ENCODE data around the gene ANKS1B. TPM values are rescaled to one million over a fixed set of nuclear protein-coding genes. Genes with fewer than 3 reads are reported as not detected.

Gene ANKS1B
- total and polyA plus RNA-seq, 10 of the 15 experiments (the other 5 are each of a cell fraction or from before 2014, with no cell fraction given) = 0.16 to 1.3 (median 0.82) TPM; not detected in 7

DNA sequence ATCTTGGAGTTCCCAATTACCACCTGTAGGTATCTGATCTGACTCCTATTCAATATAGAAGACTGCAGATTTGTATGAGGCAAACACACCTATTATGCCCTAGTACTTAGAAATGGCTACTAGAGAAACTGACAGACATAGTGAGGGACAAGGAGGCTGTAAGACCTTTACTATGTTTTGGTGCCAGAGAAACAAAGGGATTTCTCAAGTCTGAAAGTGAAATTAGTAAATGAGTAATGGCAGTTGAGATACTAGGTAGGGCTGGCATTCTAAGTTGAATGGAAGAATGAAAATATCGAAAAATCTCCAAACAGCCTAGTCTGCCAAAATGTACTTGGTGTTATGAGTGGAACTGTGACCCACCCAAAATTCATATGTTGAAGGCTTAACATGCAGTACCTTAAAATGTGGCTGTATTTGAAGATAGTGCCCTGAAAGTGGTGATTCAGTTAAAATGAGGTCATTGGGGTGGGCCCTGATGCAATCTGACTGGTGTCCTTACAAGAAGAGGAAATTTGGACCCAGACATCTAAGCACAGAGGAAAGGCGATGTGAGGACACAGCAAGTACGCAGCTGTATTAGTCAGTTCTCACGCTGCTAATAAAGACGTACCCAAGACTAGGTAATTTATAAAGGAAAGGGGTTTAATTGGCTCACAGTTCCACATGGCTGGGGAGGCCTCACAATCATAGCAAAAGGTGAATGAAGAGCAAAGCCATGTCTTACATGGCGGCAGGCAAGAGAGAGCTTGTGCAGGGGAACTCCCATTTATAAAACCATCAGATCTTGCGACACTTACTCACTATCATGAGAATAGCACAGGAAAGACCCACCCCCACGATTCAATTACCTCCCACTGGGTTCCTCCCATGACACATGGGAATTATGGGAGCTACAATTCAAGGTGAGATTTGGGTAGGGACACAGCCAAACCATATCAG, 1212.7 kb downstream of the ANKS1B start:
- SMC1A ChIA-PET (ENCODE audit: uncharacterized antibody, unreplicated experiment) = interaction anchor here (1.4 kb wide), 1 partner anchor 10 kb away, joined by 3 read pairs; no protein-coding TSS in a partner anchor
- no peak for DNase-seq (ENCODE audit: low read depth, low spot score)
- WGBS (ENCODE audit: insufficient coverage, insufficient replicate concordance, low lambda C conversion rate, missing lambda C conversion rate) = 65% methylated on average over 8 of the region's 8 CpGs
- no peaks in the 10 kb centered on the region for H3K4me1 ChIP-seq (ENCODE audit: control insufficient read depth, insufficient read depth, low read length)
- RAD21 ChIA-PET (ENCODE audit: unreplicated experiment) = no interaction called here
- in situ Hi-C loops (cut with MboI) = no loop called here
- H3K27me3 ChIP-seq (replicated peaks in 1 of 2; ENCODE audit: control insufficient read depth in 2 of 2, insufficient read depth in 2 of 2, low read length in 1 of 2) = no peaks in the 10 kb centered on the region; a peak in 2 of 4 replicates
- no peak overlapping the region for H3K9ac ChIP-seq (ENCODE audit: control insufficient read depth, insufficient read depth, low read length)
- BruUV-seq (replicated peaks) = no TSS peak
- FAIRE-seq = no peak
- H3K27ac ChIP-seq (ENCODE audit: control insufficient read depth, insufficient read depth) = no peak overlapping the region
- no peak overlapping the region for H2AFZ ChIP-seq (ENCODE audit: control insufficient read depth, low read depth, low read length)
- no peak overlapping the region for H3K4me3 ChIP-seq
- no peak overlapping the region for H3K4me2 ChIP-seq (ENCODE audit: control insufficient read depth, insufficient read depth)
- no peaks in the 10 kb centered on the region for H3K79me2 ChIP-seq (ENCODE audit: control insufficient read depth, insufficient read depth, low read length)
- POLR2A ChIA-PET = no interaction called here
- H3K36me3 ChIP-seq (ENCODE audit: control insufficient read depth in 2 of 2, insufficient read depth in 2 of 2, low read length in 1 of 2) = no peaks in the 10 kb centered on the region
- ATAC-seq = no peak
- intact Hi-C loops (cut with micrococcal nuclease; ENCODE audit: unreplicated experiment) = no loop called here
- no peaks in the 10 kb centered on the region for H4K20me1 ChIP-seq (ENCODE audit: control insufficient read depth, insufficient read depth)
- H3K9me3 ChIP-seq (replicated peaks; ENCODE audit: control insufficient read depth, insufficient read depth, low read length) = no peaks in the 10 kb centered on the region
- CTCF ChIA-PET = interaction anchor here (1.1 kb wide), 1 partner anchor 168 kb away, joined by 3 read pairs; no protein-coding TSS in a partner anchor
- no peak for TF ChIP-seq CEBPB (IDR thresholded peaks at IDR 0.05; ENCODE audit: borderline replicate concordance in 1 of 2, low read depth in 2 of 2, low read length in 2 of 2)
- TF ChIP-seq CHD2 (IDR thresholded peaks at IDR 0.05; ENCODE audit: borderline replicate concordance, low read depth, low read length) = no peak
- no peak for TF ChIP-seq GABPA (IDR thresholded peaks at IDR 0.05; ENCODE audit: low read depth)
- no peak for TF ChIP-seq MTA3 (IDR thresholded peaks at IDR 0.05; ENCODE audit: borderline replicate concordance, low read length)
- TF ChIP-seq POLR2AphosphoS5 (IDR thresholded peaks at IDR 0.05; ENCODE audit: low read length) = no peak
- no peak for TF ChIP-seq STAT1 (conservative IDR thresholded peaks at IDR 0.05)
- TF ChIP-seq SP1 (IDR thresholded peaks at IDR 0.05; ENCODE audit: low read depth, low read length) = no peak
- no peak for TF ChIP-seq TCF12 (IDR thresholded peaks at IDR 0.05; ENCODE audit: low read depth, low read length)
- no peak for TF ChIP-seq KAT2A (conservative IDR thresholded peaks at IDR 0.05; ENCODE audit: control insufficient read depth, low read depth, low read length)
- no peak for TF ChIP-seq MEF2A (IDR thresholded peaks at IDR 0.05; ENCODE audit: insufficient read depth, low read depth, low read length)
- no peak for TF ChIP-seq KLF5 (IDR thresholded peaks at IDR 0.05; ENCODE audit: partially characterized antibody)
- no peak for TF ChIP-seq EED (IDR thresholded peaks at IDR 0.05; ENCODE audit: low read depth)
- TF ChIP-seq SREBF2 (IDR thresholded peaks at IDR 0.05; ENCODE audit: low read length) = no peak
- TF ChIP-seq, protein P1, sequence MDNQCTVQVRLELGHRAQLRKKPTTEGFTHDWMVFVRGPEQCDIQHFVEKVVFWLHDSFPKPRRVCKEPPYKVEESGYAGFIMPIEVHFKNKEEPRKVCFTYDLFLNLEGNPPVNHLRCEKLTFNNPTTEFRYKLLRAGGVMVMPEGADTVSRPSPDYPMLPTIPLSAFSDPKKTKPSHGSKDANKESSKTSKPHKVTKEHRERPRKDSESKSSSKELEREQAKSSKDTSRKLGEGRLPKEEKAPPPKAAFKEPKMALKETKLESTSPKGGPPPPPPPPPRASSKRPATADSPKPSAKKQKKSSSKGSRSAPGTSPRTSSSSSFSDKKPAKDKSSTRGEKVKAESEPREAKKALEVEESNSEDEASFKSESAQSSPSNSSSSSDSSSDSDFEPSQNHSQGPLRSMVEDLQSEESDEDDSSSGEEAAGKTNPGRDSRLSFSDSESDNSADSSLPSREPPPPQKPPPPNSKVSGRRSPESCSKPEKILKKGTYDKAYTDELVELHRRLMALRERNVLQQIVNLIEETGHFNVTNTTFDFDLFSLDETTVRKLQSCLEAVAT (IDR thresholded peaks at IDR 0.05) = no peak
- no peak for TF ChIP-seq BHLHE40 (IDR thresholded peaks at IDR 0.05; ENCODE audit: borderline replicate concordance in 1 of 2, low read depth in 2 of 2, low read length in 1 of 2)
- no peak for TF ChIP-seq IKZF2 (IDR thresholded peaks at IDR 0.05)
- TF ChIP-seq, protein P2, sequence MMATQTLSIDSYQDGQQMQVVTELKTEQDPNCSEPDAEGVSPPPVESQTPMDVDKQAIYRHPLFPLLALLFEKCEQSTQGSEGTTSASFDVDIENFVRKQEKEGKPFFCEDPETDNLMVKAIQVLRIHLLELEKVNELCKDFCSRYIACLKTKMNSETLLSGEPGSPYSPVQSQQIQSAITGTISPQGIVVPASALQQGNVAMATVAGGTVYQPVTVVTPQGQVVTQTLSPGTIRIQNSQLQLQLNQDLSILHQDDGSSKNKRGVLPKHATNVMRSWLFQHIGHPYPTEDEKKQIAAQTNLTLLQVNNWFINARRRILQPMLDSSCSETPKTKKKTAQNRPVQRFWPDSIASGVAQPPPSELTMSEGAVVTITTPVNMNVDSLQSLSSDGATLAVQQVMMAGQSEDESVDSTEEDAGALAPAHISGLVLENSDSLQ (IDR thresholded peaks at IDR 0.05) = no peak
- TF ChIP-seq, protein P3, sequence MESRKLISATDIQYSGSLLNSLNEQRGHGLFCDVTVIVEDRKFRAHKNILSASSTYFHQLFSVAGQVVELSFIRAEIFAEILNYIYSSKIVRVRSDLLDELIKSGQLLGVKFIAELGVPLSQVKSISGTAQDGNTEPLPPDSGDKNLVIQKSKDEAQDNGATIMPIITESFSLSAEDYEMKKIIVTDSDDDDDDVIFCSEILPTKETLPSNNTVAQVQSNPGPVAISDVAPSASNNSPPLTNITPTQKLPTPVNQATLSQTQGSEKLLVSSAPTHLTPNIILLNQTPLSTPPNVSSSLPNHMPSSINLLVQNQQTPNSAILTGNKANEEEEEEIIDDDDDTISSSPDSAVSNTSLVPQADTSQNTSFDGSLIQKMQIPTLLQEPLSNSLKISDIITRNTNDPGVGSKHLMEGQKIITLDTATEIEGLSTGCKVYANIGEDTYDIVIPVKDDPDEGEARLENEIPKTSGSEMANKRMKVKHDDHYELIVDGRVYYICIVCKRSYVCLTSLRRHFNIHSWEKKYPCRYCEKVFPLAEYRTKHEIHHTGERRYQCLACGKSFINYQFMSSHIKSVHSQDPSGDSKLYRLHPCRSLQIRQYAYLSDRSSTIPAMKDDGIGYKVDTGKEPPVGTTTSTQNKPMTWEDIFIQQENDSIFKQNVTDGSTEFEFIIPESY (IDR thresholded peaks at IDR 0.05) = no peak
- TF ChIP-seq BACH1 (IDR thresholded peaks at IDR 0.05; ENCODE audit: borderline replicate concordance) = no peak
